COR-L47 (cell line): ENCODE results near the gene HIPK2.

ENCODE experiments used
- DNase-seq: peaks from one replicate; lab custom pipeline; 2025; lab: John Stamatoyannopoulos, UW

HIPK2 gene

GRCh38 chr7:139752604-139753003 lies 25.2 kb downstream of the HIPK2 start:
- no peak for DNase-seq

GRCh38 chr7:139752148-139752547 lies 25.6 kb downstream of the HIPK2 start:
- DNase-seq = no peak

GRCh38 chr7:139750459-139751095 lies 27.2 kb downstream of the HIPK2 start:
- no peak for DNase-seq

- no peak for DNase-seq
Observed at GRCh38 chr7:139749545-139749944, 28.3 kb downstream of the HIPK2 start.

GRCh38 chr7:139748941-139749340 lies 28.9 kb downstream of the HIPK2 start:
- DNase-seq = no peak

GRCh38 chr7:139748373-139748765 lies 29.4 kb downstream of the HIPK2 start:
- DNase-seq = no peak

- DNase-seq = no peak
Observed at GRCh38 chr7:139747662-139748372, 30.0 kb downstream of the HIPK2 start.

- no peak for DNase-seq
Observed at GRCh38 chr7:139746652-139747051, 31.1 kb downstream of the HIPK2 start.

- DNase-seq = no peak
Observed at GRCh38 chr7:139745678-139746143, 32.1 kb downstream of the HIPK2 start.

GRCh38 chr7:139744768-139745677 lies 32.8 kb downstream of the HIPK2 start:
- DNase-seq = no peak

- no peak for DNase-seq
Observed at GRCh38 chr7:139743967-139744767, 33.6 kb downstream of the HIPK2 start.

- no peak for DNase-seq
Observed at GRCh38 chr7:139743267-139743966, 34.4 kb downstream of the HIPK2 start.

- no peak for DNase-seq
Observed at GRCh38 chr7:139741789-139742344, 35.9 kb downstream of the HIPK2 start.

- no peak for DNase-seq
Observed at GRCh38 chr7:139741239-139741638, 36.6 kb downstream of the HIPK2 start.

GRCh38 chr7:139739863-139740597 lies 37.8 kb downstream of the HIPK2 start:
- DNase-seq = no peak

GRCh38 chr7:139738772-139739171 lies 39.0 kb downstream of the HIPK2 start:
- DNase-seq = no peak

- no peak for DNase-seq
Observed at GRCh38 chr7:139738101-139738489, 39.7 kb downstream of the HIPK2 start.

GRCh38 chr7:139737221-139738100 lies 40.3 kb downstream of the HIPK2 start:
- DNase-seq = no peak
